Breast epithelium (tissue), 3 donors: ENCODE data around the gene PTCRA.
"Not testable (repeated sequence)": the region's sequence is repeated elsewhere in the genome, so short reads cannot be mapped to it uniquely, and the experiment has no call there.

ENCODE experiments used
- POLR2A ChIP-seq: fragments of 450-650 bp; IDR thresholded peaks from one replicate; pipeline ENCODE4 v1.6.1; 2016; ENCODE audit warnings: antibody characterized with exemption, mild to moderate bottlenecking, moderate library complexity
- POLR2AphosphoS5 ChIP-seq, 3 donors: sonication (generic); formaldehyde crosslinking; IDR thresholded peaks; one replicate each; pipeline ENCODE4 v1.6.1; 2017; ENCODE audit warnings: antibody characterized with exemption in 3 of 3
- TF ChIP-seq, protein P1 (sequence below), 3 donors: fragments of 450-650 bp; IDR thresholded peaks; one replicate each; pipeline ENCODE4 v1.5.1; 2016 to 2017; ENCODE audit warnings: antibody characterized with exemption in 3 of 3, mild to moderate bottlenecking in 3 of 3, moderate library complexity in 3 of 3

DNA sequence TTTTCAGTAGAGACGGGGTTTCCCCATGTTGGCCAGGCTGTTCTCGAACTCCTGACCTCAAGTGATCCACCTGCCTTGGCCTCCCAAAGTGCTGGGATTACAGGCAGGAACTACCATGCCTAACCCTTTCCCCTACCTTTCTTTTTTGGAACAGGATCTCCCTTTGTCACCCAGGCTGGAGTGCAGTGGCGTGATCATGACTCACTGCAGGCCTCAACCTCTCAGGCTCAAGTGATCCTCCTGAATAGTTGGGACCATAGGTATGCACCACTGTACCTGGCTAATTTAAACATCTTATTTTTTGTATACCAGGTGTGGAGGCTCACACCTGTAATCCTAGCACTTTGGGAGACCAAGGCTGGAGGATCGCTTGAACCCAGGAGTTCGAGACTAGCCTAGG is 25.5 kb downstream of the PTCRA start:
- TF ChIP-seq, protein P1, sequence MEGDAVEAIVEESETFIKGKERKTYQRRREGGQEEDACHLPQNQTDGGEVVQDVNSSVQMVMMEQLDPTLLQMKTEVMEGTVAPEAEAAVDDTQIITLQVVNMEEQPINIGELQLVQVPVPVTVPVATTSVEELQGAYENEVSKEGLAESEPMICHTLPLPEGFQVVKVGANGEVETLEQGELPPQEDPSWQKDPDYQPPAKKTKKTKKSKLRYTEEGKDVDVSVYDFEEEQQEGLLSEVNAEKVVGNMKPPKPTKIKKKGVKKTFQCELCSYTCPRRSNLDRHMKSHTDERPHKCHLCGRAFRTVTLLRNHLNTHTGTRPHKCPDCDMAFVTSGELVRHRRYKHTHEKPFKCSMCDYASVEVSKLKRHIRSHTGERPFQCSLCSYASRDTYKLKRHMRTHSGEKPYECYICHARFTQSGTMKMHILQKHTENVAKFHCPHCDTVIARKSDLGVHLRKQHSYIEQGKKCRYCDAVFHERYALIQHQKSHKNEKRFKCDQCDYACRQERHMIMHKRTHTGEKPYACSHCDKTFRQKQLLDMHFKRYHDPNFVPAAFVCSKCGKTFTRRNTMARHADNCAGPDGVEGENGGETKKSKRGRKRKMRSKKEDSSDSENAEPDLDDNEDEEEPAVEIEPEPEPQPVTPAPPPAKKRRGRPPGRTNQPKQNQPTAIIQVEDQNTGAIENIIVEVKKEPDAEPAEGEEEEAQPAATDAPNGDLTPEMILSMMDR (IDR thresholded peaks at IDR 0.05) = not testable (repeated sequence)
- not testable (repeated sequence) for TF ChIP-seq POLR2A; POLR2AphosphoS5 (IDR thresholded peaks at IDR 0.05)
